ENCODE measurements around the gene APBB1IP. TPM values are rescaled to one million over a fixed set of nuclear protein-coding genes. Genes with fewer than 3 reads are reported as not detected.
"Not testable (repeated sequence)": the region's sequence is repeated elsewhere in the genome, so short reads cannot be mapped to it uniquely, and the experiment has no call there.

The APBB1IP gene
- total and polyA plus RNA-seq, 8 donors = 1.2 to 4.7 (median 3.2) TPM; not detected in 1

DNA sequence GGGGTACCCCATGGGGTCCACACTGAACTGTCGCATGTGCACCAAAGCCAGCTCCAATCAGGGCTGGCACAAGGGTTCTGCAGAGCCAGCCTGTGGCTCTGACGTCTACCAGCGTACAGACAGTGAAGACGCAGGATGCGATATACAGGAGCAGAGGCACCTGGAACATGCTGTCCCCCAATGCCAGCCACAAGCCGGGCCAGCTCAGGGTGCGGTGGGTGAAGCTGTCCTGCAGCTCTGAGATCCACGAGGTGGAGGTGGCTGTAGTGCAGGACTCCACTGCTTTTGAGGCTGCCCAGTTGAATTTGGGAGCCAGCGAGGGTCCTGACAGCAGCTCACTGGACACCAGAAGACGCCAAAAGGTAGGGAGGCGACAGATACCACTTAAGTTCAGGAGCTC is 148.1 kb downstream of the APBB1IP start:
- intact Hi-C loops (cut with DNase I; ENCODE audit: low total_unique reads) = no loop called here
- H3K27ac ChIP-seq = no peak overlapping the region
- WGBS, 5 donors = 90 to 98% (median 92%) methylated on average over 5 to 11 of the region's 11 CpGs
- H3K36me3 ChIP-seq = no peaks in the 10 kb centered on the region
- no peaks in the 10 kb centered on the region for H3K9me3 ChIP-seq
- H3K4me1 ChIP-seq = no peaks in the 10 kb centered on the region
- no peak for DNase-seq
- TF ChIP-seq POLR2AphosphoS5 (IDR thresholded peaks at IDR 0.05) (no peak), POLR2A (IDR thresholded peaks at IDR 0.05) (no peak)
- TF ChIP-seq, protein P1, sequence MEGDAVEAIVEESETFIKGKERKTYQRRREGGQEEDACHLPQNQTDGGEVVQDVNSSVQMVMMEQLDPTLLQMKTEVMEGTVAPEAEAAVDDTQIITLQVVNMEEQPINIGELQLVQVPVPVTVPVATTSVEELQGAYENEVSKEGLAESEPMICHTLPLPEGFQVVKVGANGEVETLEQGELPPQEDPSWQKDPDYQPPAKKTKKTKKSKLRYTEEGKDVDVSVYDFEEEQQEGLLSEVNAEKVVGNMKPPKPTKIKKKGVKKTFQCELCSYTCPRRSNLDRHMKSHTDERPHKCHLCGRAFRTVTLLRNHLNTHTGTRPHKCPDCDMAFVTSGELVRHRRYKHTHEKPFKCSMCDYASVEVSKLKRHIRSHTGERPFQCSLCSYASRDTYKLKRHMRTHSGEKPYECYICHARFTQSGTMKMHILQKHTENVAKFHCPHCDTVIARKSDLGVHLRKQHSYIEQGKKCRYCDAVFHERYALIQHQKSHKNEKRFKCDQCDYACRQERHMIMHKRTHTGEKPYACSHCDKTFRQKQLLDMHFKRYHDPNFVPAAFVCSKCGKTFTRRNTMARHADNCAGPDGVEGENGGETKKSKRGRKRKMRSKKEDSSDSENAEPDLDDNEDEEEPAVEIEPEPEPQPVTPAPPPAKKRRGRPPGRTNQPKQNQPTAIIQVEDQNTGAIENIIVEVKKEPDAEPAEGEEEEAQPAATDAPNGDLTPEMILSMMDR (IDR thresholded peaks at IDR 0.05) = no peak
- no peak overlapping the region for H3K4me3 ChIP-seq
- H3K27me3 ChIP-seq = no peaks in the 10 kb centered on the region

DNA sequence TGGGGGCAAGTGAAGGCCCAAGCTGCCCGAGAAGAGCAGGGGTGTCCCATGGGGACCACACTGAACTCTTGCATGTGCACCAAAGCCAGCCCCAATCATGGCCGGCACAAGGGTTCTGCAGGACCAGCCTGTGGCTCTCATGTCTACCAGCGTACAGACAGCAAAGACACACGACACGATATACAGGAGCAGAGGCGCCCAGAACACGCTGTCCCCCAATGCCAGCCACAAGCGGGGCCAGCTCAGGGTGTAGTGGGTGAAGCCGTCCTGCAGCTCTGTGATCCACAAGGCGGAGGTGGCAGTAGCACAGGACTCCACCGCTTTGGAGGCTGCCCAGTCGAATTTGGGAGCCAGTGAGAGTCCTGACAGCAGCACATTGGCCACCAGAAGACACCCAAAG is 150.5 kb downstream of the APBB1IP start:
- no peak for DNase-seq
- intact Hi-C loops (cut with DNase I; ENCODE audit: low total_unique reads) = no loop called here
- Histone ChIP-seq H3K4me1 (no peaks in the 10 kb centered on the region), H3K36me3 (no peaks in the 10 kb centered on the region), H3K9me3 (no peaks in the 10 kb centered on the region), H3K27me3 (peaks cover 0 to 5% (median 0%) of the 10 kb centered on the region in 3 donors), H3K27ac (no peak overlapping the region), H3K4me3 (no peak overlapping the region)
- 91 to 96% (median 92%) methylated on average over 6 to 12 of the region's 12 CpGs for WGBS, 5 donors
- TF ChIP-seq EP300 (IDR thresholded peaks at IDR 0.05) = no peak
- no peak for TF ChIP-seq POLR2AphosphoS5 (IDR thresholded peaks at IDR 0.05)
- TF ChIP-seq, protein P1 (IDR thresholded peaks at IDR 0.05) = no peak

DNA sequence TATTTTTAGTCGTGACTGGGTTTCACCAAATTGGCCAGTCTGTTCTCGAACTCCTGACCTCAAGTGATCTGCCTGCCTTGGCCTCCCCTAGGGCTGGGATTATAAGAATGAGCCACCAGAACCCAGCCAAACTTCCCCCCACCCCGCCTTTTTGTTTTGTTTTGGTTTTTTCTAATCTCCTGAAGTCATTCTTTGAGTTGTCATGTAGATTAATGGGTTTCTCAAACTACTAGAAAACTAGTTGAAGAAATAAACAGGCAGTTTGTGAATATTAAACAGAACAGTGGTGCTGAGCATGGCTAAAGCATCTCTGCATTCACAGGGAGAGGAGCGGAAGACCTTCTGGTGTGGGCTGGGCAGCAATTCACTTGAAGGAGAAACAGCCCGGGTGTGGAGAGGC is 151.7 kb downstream of the APBB1IP start:
- H3K27ac ChIP-seq; H3K36me3 ChIP-seq; H3K9me3 ChIP-seq; H3K4me3 ChIP-seq; intact Hi-C loops (cut with DNase I; ENCODE audit: low total_unique reads); DNase-seq; H3K4me1 ChIP-seq: not testable (repeated sequence)
- peaks cover 0 to 11% (median 0%) of the 10 kb centered on the region in 3 donors for H3K27me3 ChIP-seq
- 67 to 78% (median 76%) methylated on average over 5 of the region's 5 CpGs for WGBS, 5 donors

DNA sequence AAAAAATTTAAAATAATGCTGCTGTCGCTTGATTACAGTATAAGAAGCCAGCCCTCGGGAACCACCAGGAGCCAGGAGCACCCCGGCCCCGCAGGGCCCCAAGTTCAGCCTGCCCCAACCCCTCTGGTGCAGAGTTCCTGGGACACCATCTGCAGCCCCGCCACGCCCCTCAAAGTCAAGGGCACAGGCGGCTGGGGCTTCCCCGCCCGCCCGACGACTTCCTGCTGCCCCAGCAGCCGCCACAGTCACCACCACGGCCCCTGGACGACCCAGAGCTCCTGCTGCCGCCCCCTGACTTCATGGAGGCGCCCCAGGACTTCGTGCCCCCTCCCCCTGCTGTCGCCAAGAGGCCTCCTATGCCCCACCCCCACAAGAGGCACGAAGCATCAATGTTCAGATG is 155.8 kb downstream of the APBB1IP start:
- Histone ChIP-seq H3K27me3 (peaks cover 0 to 11% (median 0%) of the 10 kb centered on the region in 3 donors), H3K4me3 (no peak overlapping the region), H3K36me3 (no peaks in the 10 kb centered on the region), H3K9me3 (no peaks in the 10 kb centered on the region), H3K27ac (no peak overlapping the region), H3K4me1 (no peaks in the 10 kb centered on the region)
- peak in 1 of 2 donors; percentile 36 for DNase-seq
- WGBS, 5 donors = 29 to 47% (median 43%) methylated on average over 13 to 19 of the region's 19 CpGs
- TF ChIP-seq EP300 (IDR thresholded peaks at IDR 0.05) (no peak), POLR2AphosphoS5 (IDR thresholded peaks at IDR 0.05) (no peak), POLR2A (IDR thresholded peaks at IDR 0.05) (no peak)
- TF ChIP-seq, protein P1 (IDR thresholded peaks at IDR 0.05) = no peak
- intact Hi-C loops (cut with DNase I; ENCODE audit: low total_unique reads) = no loop called here

DNA sequence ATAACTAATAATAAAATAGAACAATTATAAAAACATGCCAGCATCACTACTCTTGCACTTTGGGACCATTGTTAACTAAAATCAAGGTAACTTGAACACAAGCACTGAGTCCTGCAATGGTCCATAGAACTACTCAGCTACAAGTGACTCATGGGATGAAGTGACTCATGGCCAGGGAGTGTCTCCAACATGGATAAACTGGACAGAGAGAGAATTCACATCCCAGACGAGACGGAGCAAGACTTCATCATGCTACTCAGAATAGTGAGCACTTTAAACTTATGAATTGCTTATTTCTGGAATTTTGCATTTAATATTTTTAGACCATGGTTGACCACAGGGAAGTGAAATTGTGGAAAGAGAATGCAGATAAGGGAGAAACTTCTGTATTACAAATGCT is 165.1 kb downstream of the APBB1IP start:
- 31 to 55% (median 50%) methylated on average over 2 of the region's 2 CpGs for WGBS, 5 donors
- H3K4me1 ChIP-seq; H3K27me3 ChIP-seq; intact Hi-C loops (cut with DNase I; ENCODE audit: low total_unique reads); DNase-seq; H3K9me3 ChIP-seq; H3K4me3 ChIP-seq; H3K27ac ChIP-seq; H3K36me3 ChIP-seq: not testable (repeated sequence)

DNA sequence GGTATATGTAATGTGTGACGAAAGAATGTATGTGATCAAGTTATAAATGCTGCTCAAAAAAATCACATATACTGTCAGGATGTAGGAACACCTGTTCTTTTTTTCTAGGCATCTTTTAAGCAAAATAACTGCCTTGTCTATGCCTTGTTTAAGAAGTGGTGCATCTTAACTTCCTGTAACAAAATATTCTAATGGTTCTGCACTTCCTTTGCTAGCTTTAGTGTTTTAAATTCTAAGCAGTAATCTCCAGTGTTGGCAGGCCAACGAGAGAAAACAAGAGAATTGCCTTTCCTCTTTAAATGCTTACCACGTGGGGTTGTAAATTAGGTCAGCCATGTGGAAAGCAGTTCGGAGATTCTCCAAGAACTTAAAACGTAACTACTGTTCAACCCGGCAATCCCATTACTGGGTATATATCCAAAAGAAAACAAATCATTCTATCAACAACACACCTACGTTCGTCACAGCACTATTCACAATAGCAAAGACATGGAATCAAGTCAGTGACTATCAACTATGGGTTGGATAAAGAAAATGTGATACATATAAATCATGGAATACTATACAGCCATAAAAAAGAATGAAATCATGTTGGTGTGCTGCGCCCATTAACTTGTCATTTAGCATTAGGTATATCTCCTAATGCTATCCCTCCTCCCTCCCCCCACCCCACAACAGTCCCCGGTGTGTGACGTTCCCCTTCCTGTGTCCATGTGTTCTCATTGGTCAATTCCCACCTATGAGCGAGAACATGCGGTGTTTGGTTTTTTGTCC is 166.4 kb downstream of the APBB1IP start:
- H3K4me3 ChIP-seq; H3K36me3 ChIP-seq; H3K27me3 ChIP-seq; H3K4me1 ChIP-seq; H3K27ac ChIP-seq; intact Hi-C loops (cut with DNase I; ENCODE audit: low total_unique reads); H3K9me3 ChIP-seq; DNase-seq: not testable (repeated sequence)
- WGBS, 5 donors = 81 to 89% (median 85%) methylated on average over 13 of the region's 13 CpGs

All from stomach (tissue), 9 donors.